Measurements from ENCODE around the gene MYCN. TPM values are rescaled to one million over a fixed set of nuclear protein-coding genes. Genes with fewer than 3 reads are reported as not detected.

MYCN gene
- total and polyA plus RNA-seq, 2 of the 8 experiments (the other 6 are each of a cell fraction or from before 2014, with no cell fraction given): 87.8 to 137 TPM

DNA sequence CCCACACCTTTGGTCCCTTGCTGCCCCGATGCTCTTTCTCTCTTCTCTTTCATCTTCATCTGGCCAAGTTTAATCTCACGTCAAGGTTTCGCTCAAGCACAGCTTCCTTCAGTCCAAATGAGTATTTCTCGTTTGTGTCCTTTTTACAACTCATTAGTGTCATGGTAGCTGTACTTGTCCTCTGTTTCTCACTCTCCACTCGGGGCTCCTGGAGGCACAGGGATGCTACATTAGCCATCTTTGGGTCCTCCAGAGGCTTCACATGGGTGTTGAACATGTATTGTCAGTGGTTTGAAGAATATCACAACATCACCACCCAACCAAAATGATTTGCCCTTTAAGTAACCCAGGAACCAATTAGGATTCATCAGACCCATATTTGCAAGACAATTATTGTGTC is 30.4 kb downstream of the MYCN start:
- no peaks in the 10 kb centered on the region for H3K79me1 ChIP-seq (ENCODE audit: low read depth, low read length)
- H2BK20ac ChIP-seq (ENCODE audit: low read length): peak overlapping the region; percentile 13; the same call in 1 of the 2 replicates
- H3K23me2 ChIP-seq (ENCODE audit: low read depth, low read length): no peaks in the 10 kb centered on the region
- H3K27me3 ChIP-seq (replicated peaks in 1 of 4; ENCODE audit: control insufficient read depth in 3 of 4, extremely low read depth in 1 of 4, insufficient read depth in 3 of 4, low read length in 3 of 4): no peaks in the 10 kb centered on the region
- no peak overlapping the region for H3K4me2 ChIP-seq (ENCODE audit: insufficient read depth in 1 of 2, low read depth in 2 of 2, low read length in 2 of 2)
- no peak overlapping the region for H2BK12ac ChIP-seq (ENCODE audit: low read depth, low read length)
- H3K36me3 ChIP-seq (ENCODE audit: control insufficient read depth in 2 of 4, insufficient read depth in 4 of 4, low read length in 3 of 4): no peaks in the 10 kb centered on the region
- H2BK120ac ChIP-seq (replicated peaks; ENCODE audit: low read depth, low read length): no peak overlapping the region
- no peak overlapping the region for H3K23ac ChIP-seq (ENCODE audit: insufficient read length)
- H4K5ac ChIP-seq (ENCODE audit: insufficient read length, low read depth, low read length): no peak overlapping the region
- DNase-seq (ENCODE audit: low read depth in 1 of 2, low spot score in 2 of 2): no peak
- no peaks in the 10 kb centered on the region for H3K79me2 ChIP-seq (ENCODE audit: control insufficient read depth in 1 of 2, insufficient read depth in 2 of 2, low read length in 2 of 2)
- H4K91ac ChIP-seq (replicated peaks; ENCODE audit: insufficient read length, low read length): no peak overlapping the region
- H2AK5ac ChIP-seq (ENCODE audit: low read depth, low read length): no peak overlapping the region
- no peaks in the 10 kb centered on the region for H3K9me3 ChIP-seq (ENCODE audit: insufficient read depth in 2 of 2, low read depth in 1 of 2, low read length in 1 of 2)
- no peak overlapping the region for H3K18ac ChIP-seq (ENCODE audit: extremely low read depth, low read length)
- no peak overlapping the region for H3K4me3 ChIP-seq (ENCODE audit: extremely low read depth in 1 of 4, insufficient read depth in 2 of 4, low read depth in 3 of 4, low read length in 4 of 4)
- H4K20me1 ChIP-seq (replicated peaks in 1 of 2; ENCODE audit: control insufficient read depth in 1 of 2, insufficient read depth in 2 of 2, low read length in 2 of 2): no peaks in the 10 kb centered on the region
- WGBS, 2 experiments (ENCODE audit: extremely low coverage in 1 of 2, insufficient coverage in 1 of 2, insufficient read length in 1 of 2, insufficient replicate concordance in 2 of 2, low coverage in 1 of 2, low lambda C conversion rate in 2 of 2, missing lambda C conversion rate in 1 of 2): 88% methylated on average over 5 of the region's 5 CpGs; no CpG with 5 or more reads in 1 of the 2 experiments
- no peak overlapping the region for H4K8ac ChIP-seq (ENCODE audit: extremely low read depth, insufficient read depth, low read length)
- H3K56ac ChIP-seq (replicated peaks; ENCODE audit: insufficient read length, low read depth, low read length): no peak overlapping the region
- CTCF ChIA-PET (ENCODE audit: partially characterized antibody): interaction anchor here (1.6 kb wide), 1 partner anchor 269 kb away, joined by 5 read pairs; no protein-coding TSS in a partner anchor
- no peak overlapping the region for H3K14ac ChIP-seq (ENCODE audit: insufficient read length)
- peaks cover 0 to 8% (median 3%) of the 10 kb centered on the region in 4 experiments; a peak in 6 of 7 replicates for H3K4me1 ChIP-seq (replicated peaks in 1 of 4; ENCODE audit: control insufficient read depth in 3 of 4, insufficient read depth in 4 of 4, low read length in 3 of 4)
- no peak overlapping the region for H2AFZ ChIP-seq (ENCODE audit: low read length)
- H2BK15ac ChIP-seq (ENCODE audit: low read length): peak overlapping the region; percentile 2; the same call in 1 of the 2 replicates
- no peak overlapping the region for H2BK5ac ChIP-seq (ENCODE audit: low read depth, low read length)
- no peak overlapping the region for H3K9ac ChIP-seq (replicated peaks in 1 of 4; ENCODE audit: extremely low read depth in 1 of 4, low read depth in 3 of 4, low read length in 3 of 4)
- POLR2A ChIA-PET (ENCODE audit: partially characterized antibody): interaction anchor here (0.9 kb wide), 1 partner anchor 10 kb away, joined by 4 read pairs; no protein-coding TSS in a partner anchor
- H3K27ac ChIP-seq (ENCODE audit: low read depth, low read length): no peak overlapping the region
- H3K4ac ChIP-seq (replicated peaks; ENCODE audit: insufficient read length, low read depth, low read length): no peak overlapping the region
- no peak for FAIRE-seq
- TF ChIP-seq CBX8 (IDR thresholded peaks at IDR 0.05; ENCODE audit: borderline replicate concordance, low read depth, low read length) (no peak), EGR1 (IDR thresholded peaks at IDR 0.05; ENCODE audit: borderline replicate concordance, low read depth, low read length) (no peak), SP1 (IDR thresholded peaks at IDR 0.05; ENCODE audit: low read depth, low read length) (no peak)
